Activated CD4-positive, alpha-beta T cell treated with anti-CD3 and anti-CD28 coated beads for 24 hours (primary cell): ENCODE measurements around the gene LINC00632.
"Not testable (repeated sequence)": the region's sequence is repeated elsewhere in the genome, so short reads cannot be mapped to it uniquely, and the experiment has no call there.

Experiments used
- DNase-seq, 2 donors: peaks; one replicate each; pipeline ENCODE4 v3.0.0-alpha.2; 2020; ENCODE audit warnings: low read depth in 2 of 2

Gene LINC00632

GRCh38 chrX:140709421-140709846 lies at the start of gene LINC00632:
Gene LINC00632 (plus strand): TSS chrX:140709759.
- no peak for DNase-seq

GRCh38 chrX:140661643-140662042 lies 47.9 kb upstream of the LINC00632 start:
- DNase-seq, result no peak

GRCh38 chrX:140664939-140665338 lies 44.6 kb upstream of the LINC00632 start:
- DNase-seq, result no peak

- DNase-seq, result no peak
Observed at GRCh38 chrX:140672840-140673731, 36.5 kb upstream of the LINC00632 start.

- DNase-seq, result no peak
Observed at GRCh38 chrX:140687706-140688105, 21.9 kb upstream of the LINC00632 start.

- not testable (repeated sequence) for DNase-seq
Observed at GRCh38 chrX:140691596-140691995, 18.0 kb upstream of the LINC00632 start.

GRCh38 chrX:140697618-140698017 lies 11.9 kb upstream of the LINC00632 start:
- DNase-seq, result no peak

- no peak for DNase-seq
Observed at GRCh38 chrX:140701480-140701879, 8.1 kb upstream of the LINC00632 start.

- no peak for DNase-seq
Observed at GRCh38 chrX:140710710-140711109, 1.2 kb downstream of the LINC00632 start.

GRCh38 chrX:140711894-140712293 lies 2.3 kb downstream of the LINC00632 start:
- no peak for DNase-seq

GRCh38 chrX:140712413-140713173 lies 3.0 kb downstream of the LINC00632 start:
- no peak for DNase-seq

GRCh38 chrX:140713174-140713539 lies 3.6 kb downstream of the LINC00632 start:
- no peak for DNase-seq

GRCh38 chrX:140715787-140716186 lies 6.2 kb downstream of the LINC00632 start:
- no peak for DNase-seq

GRCh38 chrX:140723121-140723715 lies 13.7 kb downstream of the LINC00632 start:
- DNase-seq, result no peak

GRCh38 chrX:140724309-140724708 lies 14.8 kb downstream of the LINC00632 start:
- DNase-seq, result no peak

- no peak for DNase-seq
Observed at GRCh38 chrX:140724736-140725135, 15.2 kb downstream of the LINC00632 start.

- no peak for DNase-seq
Observed at GRCh38 chrX:140725500-140725899, 15.9 kb downstream of the LINC00632 start.

- DNase-seq, result no peak
Observed at GRCh38 chrX:140733766-140734342, 24.3 kb downstream of the LINC00632 start.

GRCh38 chrX:140744085-140744484 lies 34.5 kb downstream of the LINC00632 start:
- DNase-seq, result no peak

- no peak for DNase-seq
Observed at GRCh38 chrX:140756941-140757340, 47.4 kb downstream of the LINC00632 start.

- no peak for DNase-seq
Observed at GRCh38 chrX:140762061-140762460, 52.5 kb downstream of the LINC00632 start.

- no peak for DNase-seq
Observed at GRCh38 chrX:140764401-140764919, 54.9 kb downstream of the LINC00632 start.
